Sigmoid colon (tissue), 7 donors: ENCODE data around the gene CCDC85A. TPM values are rescaled to one million over a fixed set of nuclear protein-coding genes. Genes with fewer than 3 reads are reported as not detected.

ENCODE experiments used
- DNase-seq: peaks from one replicate; pipeline ENCODE4 v3.0.0-alpha.2; 2019
- H3K27ac ChIP-seq, 4 donors: fragments of 200-600 bp; sonication (generic); one replicate each; pipeline ENCODE4 v1.5.1; 2016 to 2019; ENCODE audit warnings: mild to moderate bottlenecking in 1 of 4
- H3K27me3 ChIP-seq, 3 donors: fragments of 200-600 bp; sonication (generic); one replicate each; pipeline ENCODE4 v1.5.1; 2019; ENCODE audit warnings: mild to moderate bottlenecking in 1 of 3
- H3K36me3 ChIP-seq, 4 donors: fragments of 200-600 bp; sonication (generic); one replicate each; pipeline ENCODE4 v1.5.1; 2016 to 2019
- H3K4me1 ChIP-seq, 4 donors: fragments of 200-600 bp; sonication (generic); one replicate each; pipeline ENCODE4 v1.5.1; 2017 to 2019
- H3K4me3 ChIP-seq, 4 donors: fragments of 200-600 bp; sonication (generic); one replicate each; pipeline ENCODE4 v1.5.1; 2017 to 2019; ENCODE audit warnings: mild to moderate bottlenecking in 2 of 4, moderate library complexity in 1 of 4
- H3K9me3 ChIP-seq, 4 donors: fragments of 200-600 bp in 3 of 4; sonication (generic) in 3 of 4; one replicate each; pipeline versions ENCODE4 v1.5.1 to v1.6.1; 2013 to 2019
- EP300 ChIP-seq, 4 donors: sonication (generic); formaldehyde crosslinking; IDR thresholded peaks; one replicate each; pipeline ENCODE4 v1.6.1; 2017; ENCODE audit warnings: antibody characterized with exemption in 4 of 4
- POLR2A ChIP-seq, 2 donors: fragments of 450-650 bp; IDR thresholded peaks; one replicate each; pipeline ENCODE4 v1.6.1; 2016; ENCODE audit warnings: antibody characterized with exemption in 2 of 2, mild to moderate bottlenecking in 2 of 2, moderate library complexity in 2 of 2
- POLR2AphosphoS5 ChIP-seq, 4 donors: sonication (generic); formaldehyde crosslinking; IDR thresholded peaks; one replicate each; pipeline ENCODE4 v1.6.1; 2017; ENCODE audit warnings: antibody characterized with exemption in 4 of 4
- WGBS, 2 donors: extraction: QIAGEN DNeasy Blood & Tissue Kit; methylation state at CpG; one replicate each; pipeline ENCODE4 v1.1.7; 2013; 5-methylcytosine and 5-hydroxymethylcytosine counted together
- intact Hi-C: fragments of 100-400 bp; cut with DNase I; formaldehyde crosslinking; loops from one replicate; pipeline ENCODE4 v1.15.1; 2023
- polyA plus RNA-seq, 3 donors: library from polyadenylated mRNA; stranded (reverse); fragments of 200-250 nt; gene quantifications; one replicate each; pipeline ENCODE4 v1.2.3, GENCODE V29; 2013
- total RNA-seq, 4 donors: library from RNA; depleted of rRNA; stranded (reverse); fragments of >200 nt; gene quantifications; one replicate each; pipeline ENCODE4 v1.1.0, GENCODE V29; 2016
- TF ChIP-seq, protein P1 (sequence below), 4 experiments: fragments of 450-650 bp in 3 of 4; fragments of 200-600 bp in 1 of 4; IDR thresholded peaks; one replicate each; pipeline ENCODE4 v1.5.1; 2016 to 2019; ENCODE audit warnings: antibody characterized with exemption in 4 of 4, mild to moderate bottlenecking in 3 of 4, moderate library complexity in 2 of 4
- donor health status: healthy with polysubstance abuse.
- donor health status: Bipolar disorder and iron deficiency.
- donor health status: healthy.

CCDC85A gene
- total and polyA plus RNA-seq, 7 donors = 0.58 to 8.2 (median 3.5) TPM; not detected in 2

DNA sequence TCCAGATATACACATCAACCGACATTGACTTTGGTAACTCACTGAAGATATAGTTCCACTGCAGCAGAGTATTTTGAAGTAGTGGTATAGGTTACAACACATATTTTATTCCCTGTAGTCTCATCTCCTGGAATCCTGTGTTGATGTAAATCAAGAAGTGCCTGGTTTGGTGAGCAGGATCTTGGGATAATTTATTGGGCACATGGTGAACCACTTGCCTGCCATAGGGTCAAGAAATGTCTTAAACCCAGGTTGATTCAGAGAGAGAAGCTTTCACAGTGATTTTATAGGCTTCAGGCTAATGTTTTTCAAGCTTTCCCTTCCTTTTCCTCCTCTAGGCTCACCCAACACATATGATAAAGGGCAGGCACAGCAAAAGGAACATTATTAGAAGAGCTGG, 24.6 kb downstream of the CCDC85A start:
- H3K9me3 ChIP-seq = no peaks in the 10 kb centered on the region
- no peaks in the 10 kb centered on the region for H3K36me3 ChIP-seq
- H3K4me3 ChIP-seq = no peak overlapping the region
- no peak for DNase-seq
- intact Hi-C loops = no loop called here
- H3K27me3 ChIP-seq = no peaks in the 10 kb centered on the region
- no peaks in the 10 kb centered on the region for H3K4me1 ChIP-seq
- no peak for TF ChIP-seq POLR2AphosphoS5 (IDR thresholded peaks at IDR 0.05)
- no peak for TF ChIP-seq EP300 (IDR thresholded peaks at IDR 0.05)
- TF ChIP-seq, protein P1, sequence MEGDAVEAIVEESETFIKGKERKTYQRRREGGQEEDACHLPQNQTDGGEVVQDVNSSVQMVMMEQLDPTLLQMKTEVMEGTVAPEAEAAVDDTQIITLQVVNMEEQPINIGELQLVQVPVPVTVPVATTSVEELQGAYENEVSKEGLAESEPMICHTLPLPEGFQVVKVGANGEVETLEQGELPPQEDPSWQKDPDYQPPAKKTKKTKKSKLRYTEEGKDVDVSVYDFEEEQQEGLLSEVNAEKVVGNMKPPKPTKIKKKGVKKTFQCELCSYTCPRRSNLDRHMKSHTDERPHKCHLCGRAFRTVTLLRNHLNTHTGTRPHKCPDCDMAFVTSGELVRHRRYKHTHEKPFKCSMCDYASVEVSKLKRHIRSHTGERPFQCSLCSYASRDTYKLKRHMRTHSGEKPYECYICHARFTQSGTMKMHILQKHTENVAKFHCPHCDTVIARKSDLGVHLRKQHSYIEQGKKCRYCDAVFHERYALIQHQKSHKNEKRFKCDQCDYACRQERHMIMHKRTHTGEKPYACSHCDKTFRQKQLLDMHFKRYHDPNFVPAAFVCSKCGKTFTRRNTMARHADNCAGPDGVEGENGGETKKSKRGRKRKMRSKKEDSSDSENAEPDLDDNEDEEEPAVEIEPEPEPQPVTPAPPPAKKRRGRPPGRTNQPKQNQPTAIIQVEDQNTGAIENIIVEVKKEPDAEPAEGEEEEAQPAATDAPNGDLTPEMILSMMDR (IDR thresholded peaks at IDR 0.05) = no peak
- TF ChIP-seq POLR2A (IDR thresholded peaks at IDR 0.05) = no peak
- H3K27ac ChIP-seq = no peak overlapping the region
- WGBS, 2 donors = 90 to 93% methylated on average over 1 of the region's 1 CpG

DNA sequence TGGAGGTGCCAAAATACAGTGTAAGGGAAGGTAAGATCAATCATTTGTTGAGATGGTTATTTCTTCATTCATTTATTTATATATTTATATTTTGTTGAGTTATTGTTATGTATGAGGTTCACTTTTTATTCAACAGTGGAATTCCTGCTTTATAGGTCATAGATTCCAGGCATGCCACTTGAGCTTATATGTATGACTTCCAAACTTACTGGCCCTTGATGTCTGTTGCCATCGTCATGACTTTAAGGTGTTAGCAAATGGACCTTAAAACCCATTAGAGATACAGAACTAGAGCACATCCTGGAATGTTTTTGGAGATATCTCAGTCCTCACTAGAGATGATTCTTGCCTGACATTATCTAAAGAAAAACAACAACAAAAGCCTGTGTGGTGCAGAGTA, 25.9 kb downstream of the CCDC85A start:
- no peak overlapping the region for H3K27ac ChIP-seq
- no peaks in the 10 kb centered on the region for H3K4me1 ChIP-seq
- intact Hi-C loops = no loop called here
- no peaks in the 10 kb centered on the region for H3K36me3 ChIP-seq
- H3K27me3 ChIP-seq = no peaks in the 10 kb centered on the region
- no peak overlapping the region for H3K4me3 ChIP-seq
- no peak for TF ChIP-seq EP300 (IDR thresholded peaks at IDR 0.05)
- no peak for TF ChIP-seq POLR2AphosphoS5 (IDR thresholded peaks at IDR 0.05)
- no peak for TF ChIP-seq POLR2A (IDR thresholded peaks at IDR 0.05)
- TF ChIP-seq, protein P1 (IDR thresholded peaks at IDR 0.05) = no peak
- WGBS, 2 donors = 95 to 96% methylated on average over 1 of the region's 1 CpG
- no peaks in the 10 kb centered on the region for H3K9me3 ChIP-seq
- DNase-seq = no peak

DNA sequence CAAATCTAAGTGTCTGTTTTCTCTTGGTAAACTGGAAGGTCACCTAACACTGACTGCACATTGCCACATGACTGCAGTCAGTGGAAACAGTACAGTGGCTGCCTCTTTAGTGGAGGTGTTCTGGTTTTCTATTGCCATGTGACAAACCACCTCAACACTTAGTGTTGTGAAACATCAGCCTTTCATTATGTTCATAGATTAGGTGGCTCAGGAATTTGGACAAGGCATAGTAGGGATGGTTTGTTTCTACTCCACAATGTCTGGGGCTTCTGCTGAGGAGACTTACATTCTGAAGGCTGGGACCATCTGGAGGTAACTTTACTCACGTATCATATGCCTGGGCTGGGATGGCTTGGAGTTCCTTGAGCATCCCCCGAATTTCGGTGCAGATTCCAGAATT, 26.5 kb downstream of the CCDC85A start:
- WGBS, 2 donors = 87 to 91% methylated on average over 3 of the region's 3 CpGs
- TF ChIP-seq POLR2A (IDR thresholded peaks at IDR 0.05) (no peak), POLR2AphosphoS5 (IDR thresholded peaks at IDR 0.05) (no peak), EP300 (IDR thresholded peaks at IDR 0.05) (no peak)
- TF ChIP-seq, protein P1 (IDR thresholded peaks at IDR 0.05) = no peak
- no peaks in the 10 kb centered on the region for H3K9me3 ChIP-seq
- intact Hi-C loops = no loop called here
- no peaks in the 10 kb centered on the region for H3K27me3 ChIP-seq
- no peak overlapping the region for H3K4me3 ChIP-seq
- H3K27ac ChIP-seq = no peak overlapping the region
- no peaks in the 10 kb centered on the region for H3K4me1 ChIP-seq
- H3K36me3 ChIP-seq = no peaks in the 10 kb centered on the region
- no peak for DNase-seq

DNA sequence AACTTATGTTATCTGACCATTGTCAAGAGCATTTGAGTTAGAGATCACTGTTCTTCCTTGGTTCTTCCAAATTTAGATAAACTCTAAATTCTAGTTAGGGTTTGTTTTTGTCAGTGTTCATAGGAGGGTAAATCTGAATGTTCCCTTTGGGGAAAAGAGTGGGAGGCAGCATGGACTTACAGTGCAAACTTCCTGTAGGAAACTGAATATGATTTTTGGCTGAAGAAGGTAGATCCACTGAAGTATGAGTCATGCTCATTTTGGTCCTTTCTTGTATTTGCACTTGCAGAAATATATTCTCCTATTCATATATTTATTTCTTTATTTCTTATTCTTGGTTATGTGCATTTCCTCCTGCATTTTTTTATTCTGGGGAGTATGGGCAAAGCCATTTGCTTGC, 27.3 kb downstream of the CCDC85A start:
- Histone ChIP-seq H3K4me3 (no peak overlapping the region), H3K4me1 (no peaks in the 10 kb centered on the region), H3K27ac (no peak overlapping the region), H3K36me3 (no peaks in the 10 kb centered on the region), H3K27me3 (no peaks in the 10 kb centered on the region), H3K9me3 (no peaks in the 10 kb centered on the region)
- TF ChIP-seq, protein P1 (IDR thresholded peaks at IDR 0.05) = no peak
- TF ChIP-seq EP300 (IDR thresholded peaks at IDR 0.05) = no peak
- TF ChIP-seq POLR2A (IDR thresholded peaks at IDR 0.05) = no peak
- TF ChIP-seq POLR2AphosphoS5 (IDR thresholded peaks at IDR 0.05) = no peak
- no peak for DNase-seq
- intact Hi-C loops = no loop called here

DNA sequence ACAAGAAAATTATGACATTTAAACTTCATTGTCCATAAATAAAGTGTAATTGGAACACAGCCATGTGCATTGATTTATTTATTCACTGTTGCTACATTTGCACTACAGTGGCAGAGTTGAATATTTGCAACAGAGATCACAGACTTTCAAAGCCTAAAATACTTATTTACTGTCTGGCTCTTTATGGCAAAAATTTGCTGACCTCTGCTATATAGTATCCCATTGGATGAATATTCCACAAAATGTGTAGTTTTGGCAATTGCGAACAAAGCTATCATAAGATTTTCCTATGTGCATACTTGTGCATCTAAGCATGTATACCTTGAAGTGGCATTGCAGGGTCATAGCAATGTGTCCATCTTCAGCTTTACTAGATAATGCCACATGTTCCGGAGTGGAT, 32.1 kb downstream of the CCDC85A start:
- H3K4me1 ChIP-seq = no peaks in the 10 kb centered on the region
- no peak for DNase-seq
- H3K36me3 ChIP-seq = no peaks in the 10 kb centered on the region
- TF ChIP-seq, protein P1 (IDR thresholded peaks at IDR 0.05) = no peak
- TF ChIP-seq POLR2A (IDR thresholded peaks at IDR 0.05) (no peak), POLR2AphosphoS5 (IDR thresholded peaks at IDR 0.05) (no peak), EP300 (IDR thresholded peaks at IDR 0.05) (no peak)
- no peak overlapping the region for H3K4me3 ChIP-seq
- H3K27ac ChIP-seq = no peak overlapping the region
- intact Hi-C loops = no loop called here
- whole genome bisulfite sequencing, 2 donors = 94 to 97% methylated on average over 2 of the region's 2 CpGs
- H3K9me3 ChIP-seq = no peaks in the 10 kb centered on the region
- H3K27me3 ChIP-seq = no peaks in the 10 kb centered on the region
